Endothelial cell of umbilical vein (primary cell): Measurements from ENCODE around the gene USP49. TPM values are rescaled to one million over a fixed set of nuclear protein-coding genes. Genes with fewer than 3 reads are reported as not detected.

Source experiments
- BruUV-seq: library from RNA; stranded (reverse); fragments of 400-500 nt; replicated peaks from 2 replicates; lab custom pipeline; 2021; lab: Mats Ljungman, UMichigan
- CTCF ChIA-PET: fragments of 300-600, 350-600 bp; sonication (Branson Sonifier 250); formaldehyde crosslinking; loops from one replicate; lab custom pipeline; 2021; ENCODE audit warnings: antibody characterized with exemption, inconsistent platforms; lab: Charles Lee
- POLR2A ChIA-PET: fragments of 300-600, 350-600 bp; sonication (Branson Sonifier 250); formaldehyde crosslinking; loops from one replicate; lab custom pipeline; 2021; ENCODE audit warnings: antibody characterized with exemption, inconsistent platforms; lab: Charles Lee
- DNase-seq: peaks from one replicate; pipeline ENCODE4 v3.0.0-alpha.2; 2011; ENCODE audit warnings: low read depth, low spot score
- FAIRE-seq: peaks from 2 replicates; lab custom pipeline; 2011; peaks lifted over from hg19 to GRCh38; lab: Jason Lieb, UNC
- H2AFZ ChIP-seq: 2 replicates; pipeline ENCODE4 v1.6.0; 2012; ENCODE audit warnings: low read depth, low read length, control low read depth, inconsistent platforms
- H3K27ac ChIP-seq: 2 replicates; pipeline ENCODE4 v1.5.1; 2011; ENCODE audit warnings: low read depth, mild to moderate bottlenecking, control low read depth, low read length, moderate library complexity; ENCODE audit not compliant: insufficient read depth
- H3K27me3 ChIP-seq, 2 experiments: 2 replicates each; pipeline versions ENCODE4 v1.6.0 to v1.6.1; 2011; ENCODE audit warnings: low read length in 2 of 2, mixed read lengths in 1 of 2; ENCODE audit not compliant: control insufficient read depth in 2 of 2, insufficient read depth in 2 of 2
- H3K36me3 ChIP-seq, 2 experiments: 2 replicates in 1 of 2; 3 replicates in 1 of 2; pipeline ENCODE4 v1.5.1; 2011; ENCODE audit warnings: low read length in 2 of 2, mild to moderate bottlenecking in 1 of 2, moderate library complexity in 1 of 2; ENCODE audit not compliant: control insufficient read depth in 2 of 2, insufficient read depth in 2 of 2; ENCODE audit errors: extremely low read depth in 1 of 2
- H3K4me1 ChIP-seq: 3 replicates; pipeline ENCODE4 v1.5.1; 2011; ENCODE audit warnings: mild to moderate bottlenecking, low read length; ENCODE audit not compliant: control insufficient read depth, insufficient read depth; ENCODE audit errors: extremely low read depth
- H3K4me2 ChIP-seq: 2 replicates; pipeline ENCODE4 v1.6.1; 2011; ENCODE audit warnings: low read length, control low read depth, mixed read lengths; ENCODE audit not compliant: insufficient read depth
- H3K4me3 ChIP-seq, 3 experiments: fragments of 200-600 bp in 1 of 3; sonication (generic), shearing (Covaris generic) in 1 of 3; replicated peaks in 1 of 3; 2 replicates each; pipeline ENCODE4 v1.5.1; 2011 to 2016; ENCODE audit warnings: control low read depth in 3 of 3, low read length in 3 of 3, mild to moderate bottlenecking in 2 of 3, inconsistent platforms in 1 of 3, low read depth in 1 of 3, moderate library complexity in 1 of 3; ENCODE audit not compliant: insufficient read depth in 1 of 3
- H3K79me2 ChIP-seq: 2 replicates; pipeline ENCODE4 v1.6.0; 2012; ENCODE audit warnings: low read length, inconsistent platforms; ENCODE audit not compliant: control insufficient read depth, insufficient read depth
- H3K9ac ChIP-seq: replicated peaks from 2 replicates; pipeline ENCODE3; 2011; ENCODE audit warnings: low read length, control low read depth; ENCODE audit not compliant: insufficient read depth; ENCODE audit errors: extremely low read depth
- H3K9me1 ChIP-seq: replicated peaks from 3 replicates; pipeline ENCODE4 v1.6.0; 2011; ENCODE audit warnings: mild to moderate bottlenecking, low read length; ENCODE audit not compliant: control insufficient read depth, insufficient read depth; ENCODE audit errors: extremely low read depth
- H3K9me3 ChIP-seq: replicated peaks from 2 replicates; pipeline ENCODE4 v1.5.1; 2012; ENCODE audit warnings: low read length, inconsistent platforms; ENCODE audit not compliant: control insufficient read depth, insufficient read depth
- H4K20me1 ChIP-seq: replicated peaks from 2 replicates; pipeline ENCODE3; 2011; ENCODE audit warnings: mild to moderate bottlenecking, low read length; ENCODE audit not compliant: control insufficient read depth, insufficient read depth; ENCODE audit errors: extremely low read depth
- EZH2 ChIP-seq: IDR thresholded peaks from 2 replicates; pipeline ENCODE4 v1.6.1; 2012; ENCODE audit warnings: borderline replicate concordance, low read depth, mild to moderate bottlenecking, moderate library complexity, low read length, inconsistent platforms; ENCODE audit not compliant: severe bottlenecking
- FOS ChIP-seq: IDR thresholded peaks from 2 replicates; pipeline ENCODE4 v1.6.1; 2011; ENCODE audit warnings: mild to moderate bottlenecking, low read length, moderate library complexity, borderline replicate concordance; ENCODE audit not compliant: insufficient read depth
- GATA2 ChIP-seq: IDR thresholded peaks from 2 replicates; pipeline ENCODE4 v1.7.0; 2011; ENCODE audit warnings: low read depth, mild to moderate bottlenecking, moderate library complexity, mixed read lengths, low read length; ENCODE audit not compliant: insufficient read length, insufficient read depth
- JUN ChIP-seq: IDR thresholded peaks from 2 replicates; pipeline ENCODE4 v1.6.1; 2011; ENCODE audit warnings: borderline replicate concordance, low read depth; ENCODE audit not compliant: insufficient read length, insufficient read depth
- MYC ChIP-seq: IDR thresholded peaks from one replicate; pipeline ENCODE4 v1.6.1; 2011; ENCODE audit warnings: mild to moderate bottlenecking, low read depth, low read length
- POLR2A ChIP-seq: IDR thresholded peaks from 2 replicates; pipeline ENCODE4 v1.6.1; 2012; ENCODE audit warnings: low read depth, mild to moderate bottlenecking, control low read depth, low read length
- POLR2AphosphoS5 ChIP-seq: IDR thresholded peaks from 2 replicates; pipeline ENCODE4 v1.6.1; 2012; ENCODE audit warnings: low read depth, mild to moderate bottlenecking, control low read depth, low read length, moderate library complexity; ENCODE audit not compliant: insufficient read depth
- dilution Hi-C: fragments of 300-500 bp; cut with MboI; formaldehyde crosslinking; loops from one replicate; pipeline ENCODE4 v1.15.0; 2019; ENCODE audit warnings: low sequenced_read_pairs; ENCODE audit not compliant: extremely low pct_ligation_motif_present
- intact Hi-C: fragments of 100-400 bp; cut with micrococcal nuclease; formaldehyde crosslinking; loops from one replicate; pipeline ENCODE4 v1.10.0; 2022
- polyA plus RNA-seq, 4 experiments: library from polyadenylated mRNA; depleted of rRNA in 3 of 4; stranded (reverse) in 3 of 4; unstranded in 1 of 4; fragments of >200 nt; gene quantifications; 2 replicates each; pipeline versions ENCODE4 v1.2.1 to v1.2.3, GENCODE V29; 2011 to 2012; ENCODE audit warnings: missing spikeins in 1 of 4
- total RNA-seq: library from RNA; stranded (reverse); gene quantifications from 2 replicates; pipeline ENCODE4 v1.2.3, GENCODE V29; 2021
- TF ChIP-seq, protein P1 (sequence below): IDR thresholded peaks from 2 replicates; pipeline ENCODE4 v1.6.1; 2011; ENCODE audit not compliant: insufficient read depth, insufficient read length
- TF ChIP-seq, protein P2 (sequence below), 2 donors: IDR thresholded peaks; 1 replicate in 1 of 2; 2 replicates in 1 of 2; pipeline ENCODE4 v1.5.1; 2011; ENCODE audit warnings: low read length in 2 of 2, mild to moderate bottlenecking in 2 of 2, moderate library complexity in 2 of 2, control low read depth in 1 of 2, inconsistent platforms in 1 of 2, low read depth in 1 of 2; ENCODE audit not compliant: insufficient read depth in 1 of 2; ENCODE audit errors: extremely low read depth in 1 of 2

Gene USP49
- total and polyA plus RNA-seq, 2 donors (not counting 3 experiments of a cell fraction or from before 2014, with no cell fraction given), result 2.4 to 4.1 TPM

DNA sequence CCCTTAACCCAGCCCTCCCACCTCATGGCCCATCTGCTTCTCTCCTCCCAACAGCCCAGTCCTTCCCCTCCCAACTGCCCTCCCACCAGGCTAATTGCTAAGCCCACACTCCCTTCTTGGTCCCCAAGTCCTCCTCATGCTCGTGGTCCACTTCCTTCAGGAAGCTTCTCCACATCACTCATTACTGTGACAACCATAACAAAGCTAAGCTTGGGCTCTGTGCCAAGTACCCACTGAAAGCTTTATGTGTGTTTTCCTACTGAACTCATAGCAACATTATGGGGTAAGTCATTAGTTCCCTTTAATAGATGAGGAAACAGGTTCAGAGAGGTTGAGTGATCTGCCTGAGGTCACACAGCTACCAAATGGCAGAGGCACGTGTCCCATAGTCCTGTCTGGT, 131.7 kb downstream of the USP49 start:
- H2AFZ ChIP-seq, result no peak overlapping the region
- TF ChIP-seq, protein P1, sequence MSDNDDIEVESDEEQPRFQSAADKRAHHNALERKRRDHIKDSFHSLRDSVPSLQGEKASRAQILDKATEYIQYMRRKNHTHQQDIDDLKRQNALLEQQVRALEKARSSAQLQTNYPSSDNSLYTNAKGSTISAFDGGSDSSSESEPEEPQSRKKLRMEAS, result peak; percentile 15
- TF ChIP-seq FOS (no peak), JUN (peak; percentile 5)
- no peaks in the 10 kb centered on the region for H3K36me3 ChIP-seq
- no peak overlapping the region for H3K9ac ChIP-seq
- POLR2A ChIA-PET, result interaction anchor here (0.5 kb wide), 1 partner anchor 18 kb away, joined by 5 read pairs; no protein-coding TSS in a partner anchor
- intact Hi-C loops (no loop called here), dilution Hi-C loops (no loop called here)
- peak; percentile 91 for DNase-seq
- BruUV-seq, result no TSS peak
- H3K27ac ChIP-seq, result no peak overlapping the region
- no peak for FAIRE-seq
- H3K4me3 ChIP-seq, result no peak overlapping the region
- H3K4me1 ChIP-seq, result peaks cover 6% of the 10 kb centered on the region
- H3K79me2 ChIP-seq, result no peaks in the 10 kb centered on the region
- H3K9me1 ChIP-seq, result no peaks in the 10 kb centered on the region
- no peaks in the 10 kb centered on the region for H3K27me3 ChIP-seq
- CTCF ChIA-PET, result interaction anchor here (0.6 to 1.4 kb wide), 3 partner anchors 13 to 29 kb away, joined by 3 to 6 read pairs (median 3); no protein-coding TSS in a partner anchor
- H3K9me3 ChIP-seq, result no peaks in the 10 kb centered on the region
- no peaks in the 10 kb centered on the region for H4K20me1 ChIP-seq
- no peak overlapping the region for H3K4me2 ChIP-seq

DNA sequence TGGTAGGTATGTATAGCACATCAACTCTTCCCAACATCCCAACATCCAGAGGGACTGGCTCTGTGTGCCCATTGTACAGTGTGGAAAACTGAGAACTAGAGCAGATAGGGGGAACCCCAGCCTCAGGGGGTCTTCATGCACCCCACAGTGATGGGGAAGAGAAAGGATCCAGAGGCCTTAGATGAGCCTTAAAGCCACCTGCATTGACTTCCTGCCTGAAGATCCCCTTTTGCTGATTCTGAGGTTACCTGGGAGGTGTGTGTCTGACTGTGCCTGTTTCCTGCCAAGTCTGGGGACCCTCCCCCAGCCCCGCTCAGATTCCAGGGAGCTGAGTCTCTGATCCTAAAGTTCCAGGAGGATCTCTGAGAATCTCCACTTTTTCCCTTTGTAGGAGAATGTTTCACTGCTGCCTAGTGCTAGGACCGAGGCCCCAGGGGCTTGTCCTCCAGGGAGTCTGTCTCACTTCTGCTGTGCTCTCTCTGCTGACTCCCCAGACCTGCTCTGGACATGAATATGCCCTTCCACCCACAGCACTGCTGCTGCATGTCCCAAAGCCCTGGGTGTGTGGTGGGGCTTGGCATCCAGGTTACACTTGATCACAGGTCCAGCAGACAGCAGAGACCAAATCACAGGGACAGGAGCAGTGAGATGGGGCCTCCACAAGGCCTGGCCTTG, 135.1 kb downstream of the USP49 start:
- no peaks in the 10 kb centered on the region for H3K79me2 ChIP-seq
- no TSS peak for BruUV-seq
- no peak overlapping the region for H3K9ac ChIP-seq
- no peaks in the 10 kb centered on the region for H3K9me3 ChIP-seq
- H3K27ac ChIP-seq, result no peak overlapping the region
- H3K9me1 ChIP-seq, result no peaks in the 10 kb centered on the region
- no peak overlapping the region for H3K4me3 ChIP-seq
- intact Hi-C loops, result no loop called here
- TF ChIP-seq MYC (no peak), POLR2AphosphoS5 (no peak), EZH2 (no peak), GATA2 (no peak), JUN (no peak), POLR2A (no peak), FOS (no peak)
- TF ChIP-seq, protein P1, result no peak
- TF ChIP-seq, protein P2, sequence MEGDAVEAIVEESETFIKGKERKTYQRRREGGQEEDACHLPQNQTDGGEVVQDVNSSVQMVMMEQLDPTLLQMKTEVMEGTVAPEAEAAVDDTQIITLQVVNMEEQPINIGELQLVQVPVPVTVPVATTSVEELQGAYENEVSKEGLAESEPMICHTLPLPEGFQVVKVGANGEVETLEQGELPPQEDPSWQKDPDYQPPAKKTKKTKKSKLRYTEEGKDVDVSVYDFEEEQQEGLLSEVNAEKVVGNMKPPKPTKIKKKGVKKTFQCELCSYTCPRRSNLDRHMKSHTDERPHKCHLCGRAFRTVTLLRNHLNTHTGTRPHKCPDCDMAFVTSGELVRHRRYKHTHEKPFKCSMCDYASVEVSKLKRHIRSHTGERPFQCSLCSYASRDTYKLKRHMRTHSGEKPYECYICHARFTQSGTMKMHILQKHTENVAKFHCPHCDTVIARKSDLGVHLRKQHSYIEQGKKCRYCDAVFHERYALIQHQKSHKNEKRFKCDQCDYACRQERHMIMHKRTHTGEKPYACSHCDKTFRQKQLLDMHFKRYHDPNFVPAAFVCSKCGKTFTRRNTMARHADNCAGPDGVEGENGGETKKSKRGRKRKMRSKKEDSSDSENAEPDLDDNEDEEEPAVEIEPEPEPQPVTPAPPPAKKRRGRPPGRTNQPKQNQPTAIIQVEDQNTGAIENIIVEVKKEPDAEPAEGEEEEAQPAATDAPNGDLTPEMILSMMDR (IDR thresholded peaks at IDR 0.05; ENCODE audit: extremely low read depth in 1 of 2, insufficient read depth in 1 of 2, low read depth in 1 of 2, low read length in 2 of 2), result no peak
- no peaks in the 10 kb centered on the region for H4K20me1 ChIP-seq
- dilution Hi-C loops, result no loop called here
- FAIRE-seq (no peak), DNase-seq (no peak)
- H3K4me1 ChIP-seq, result peaks cover 4% of the 10 kb centered on the region
- ChIA-PET CTCF (no interaction called here), POLR2A (no interaction called here)
- no peak overlapping the region for H2AFZ ChIP-seq
- no peak overlapping the region for H3K4me2 ChIP-seq
- no peaks in the 10 kb centered on the region for H3K27me3 ChIP-seq
- H3K36me3 ChIP-seq, result no peaks in the 10 kb centered on the region
